ENCODE results near the gene PERCC1. TPM values are rescaled to one million over a fixed set of nuclear protein-coding genes. Genes with fewer than 3 reads are reported as not detected.

Gene PERCC1
- total and polyA plus RNA-seq, 11 donors = 0.11 to 0.60 (median 0.34) TPM; not detected in 6

DNA sequence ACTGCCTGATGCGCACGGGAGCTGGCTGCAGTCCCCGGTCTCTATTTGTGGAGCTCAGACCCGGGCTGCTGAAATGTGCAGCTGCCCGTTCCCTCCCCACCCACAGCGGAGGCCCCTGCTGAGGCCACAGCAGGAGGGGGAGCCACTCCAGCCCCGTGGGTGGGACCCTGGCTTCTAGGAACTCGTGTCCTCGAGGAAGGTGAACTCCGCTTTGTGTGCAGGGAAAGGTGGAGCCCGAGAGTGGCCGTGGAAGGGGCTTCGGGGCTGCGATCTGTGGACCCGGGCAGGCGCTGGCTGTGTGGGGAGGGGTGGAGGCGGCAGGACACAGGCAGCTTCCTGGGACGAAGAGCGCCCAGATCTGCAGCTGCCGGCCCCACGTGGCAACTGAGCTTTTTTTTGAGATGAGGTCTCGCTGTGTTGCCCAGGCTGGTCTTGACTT lies 10.5 kb downstream of the PERCC1 start:
- Histone ChIP-seq H3K4me1 (no peaks in the 10 kb centered on the region), H3K27me3 (no peaks in the 10 kb centered on the region), H3K9me3 (no peaks in the 10 kb centered on the region), H3K36me3 (peaks cover 0 to 14% (median 7%) of the 10 kb centered on the region in 9 donors), H3K27ac (no peak overlapping the region), H3K4me3 (no peak overlapping the region)
- TF ChIP-seq POLR2A (IDR thresholded peaks at IDR 0.05) = no peak
- TF ChIP-seq CTCF (IDR thresholded peaks at IDR 0.05) = no peak
- intact Hi-C loops (cut with DNase I) = no loop called here
- DNase-seq (no peak), ATAC-seq (no peak)
- 73 to 83% (median 79%) methylated on average over 19 to 22 of the region's 22 CpGs for WGBS, 4 donors

DNA sequence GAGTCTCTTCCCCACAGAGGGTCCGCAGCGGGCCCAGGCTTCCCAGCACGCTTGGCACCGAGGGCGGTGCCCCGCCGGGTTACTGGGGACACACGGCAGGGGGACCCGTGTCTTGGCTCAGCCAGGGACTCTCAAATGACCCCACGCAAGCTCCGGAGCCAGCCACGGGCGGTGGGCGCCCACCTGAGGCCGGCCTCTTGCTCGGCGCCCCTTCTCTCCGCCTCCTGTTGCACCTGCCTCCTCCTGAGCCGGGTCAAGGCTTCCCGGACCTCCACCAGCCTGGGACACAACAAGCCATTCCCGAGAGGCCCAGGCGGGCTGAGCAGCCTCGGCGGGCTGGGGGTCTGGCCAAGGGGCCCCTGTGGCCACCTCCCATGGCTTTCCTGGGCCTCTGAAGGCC lies 11.8 kb downstream of the PERCC1 start:
- Histone ChIP-seq H3K27ac (no peak overlapping the region), H3K4me1 (no peaks in the 10 kb centered on the region), H3K4me3 (no peak overlapping the region), H3K27me3 (no peaks in the 10 kb centered on the region), H3K9me3 (no peaks in the 10 kb centered on the region), H3K36me3 (peaks cover 0 to 27% (median 16%) of the 10 kb centered on the region in 9 donors)
- intact Hi-C loops (cut with DNase I) = no loop called here
- DNase-seq (no peak), ATAC-seq (no peak)
- 84 to 89% (median 86%) methylated on average over 20 to 24 of the region's 24 CpGs for WGBS, 4 donors
- TF ChIP-seq CTCF (IDR thresholded peaks at IDR 0.05) (no peak), POLR2A (IDR thresholded peaks at IDR 0.05) (no peak)

GRCh38 chr16:1443403-1443973 lies 12.6 kb downstream of the PERCC1 start:
- Histone ChIP-seq H3K9me3 (no peaks in the 10 kb centered on the region), H3K27me3 (no peaks in the 10 kb centered on the region), H3K4me3 (no peak overlapping the region), H3K36me3 (peaks cover 0 to 33% (median 22%) of the 10 kb centered on the region in 9 donors), H3K4me1 (no peaks in the 10 kb centered on the region), H3K27ac (no peak overlapping the region)
- ATAC-seq (no peak), DNase-seq (no peak)
- intact Hi-C loops (cut with DNase I) = no loop called here
- WGBS, 4 donors = 77 to 86% (median 84%) methylated on average over 20 to 38 of the region's 38 CpGs
- no peak for TF ChIP-seq POLR2A (IDR thresholded peaks at IDR 0.05)
- no peak for TF ChIP-seq CTCF (IDR thresholded peaks at IDR 0.05)

DNA sequence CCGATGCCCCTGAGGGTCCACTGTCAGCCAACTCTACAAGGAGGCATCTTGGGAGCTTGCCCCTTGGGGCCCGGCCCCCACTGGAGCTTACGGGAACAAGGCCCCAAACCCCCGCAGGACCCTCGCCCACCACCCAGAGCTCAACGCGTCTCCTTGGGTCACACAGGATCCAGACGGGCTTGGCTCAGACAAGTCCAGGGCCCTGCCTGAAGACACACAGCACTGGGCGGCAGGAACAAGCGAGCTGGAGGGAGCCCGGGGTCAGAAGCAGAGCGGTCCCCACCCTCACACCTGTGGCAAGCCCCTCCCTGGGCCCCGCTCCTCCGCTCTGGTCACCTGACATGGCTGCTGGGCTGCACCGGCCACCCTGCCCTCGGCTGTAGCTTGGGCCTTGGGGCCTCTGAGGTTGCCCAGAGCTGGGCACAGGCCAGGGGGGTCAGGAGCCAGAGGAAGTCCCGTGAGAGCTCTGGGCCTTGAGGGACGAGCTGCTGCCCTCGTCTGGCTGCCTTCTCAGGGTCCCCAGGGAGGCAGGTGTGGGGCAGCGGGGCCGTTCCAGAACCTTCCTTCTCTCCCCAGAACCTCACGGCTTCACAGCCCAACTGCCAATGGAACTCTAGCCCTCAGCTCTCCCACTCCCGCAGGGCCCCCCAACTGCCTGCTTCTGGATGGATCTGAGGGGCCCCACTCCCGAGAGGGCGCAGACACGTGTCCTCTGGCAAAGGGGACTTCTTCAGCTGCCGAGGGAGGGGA lies 13.3 kb downstream of the PERCC1 start, which contains the start of gene CCDC154:
CCDC154 (minus strand) TSS at position 577 of the 750 bp plus-strand sequence; CDS start at position 343, 234 bp downstream.
- DNase-seq = no peak
- no peak within 1 kb of the TSS for H3K27ac ChIP-seq
- no peaks in the 10 kb centered on the region for H3K27me3 ChIP-seq
- H3K9me3 ChIP-seq = no peaks in the 10 kb centered on the region
- H3K4me3 ChIP-seq = no peak within 1 kb of the TSS
- intact Hi-C loops (cut with DNase I) = no loop called here
- peaks cover 0 to 40% (median 27%) of the 10 kb centered on the region in 9 donors for H3K36me3 ChIP-seq
- ATAC-seq = peak in 1 of 4 donors; percentile 17
- no peaks in the 10 kb centered on the region for H3K4me1 ChIP-seq
- 71 to 84% (median 77%) methylated on average over 19 to 27 of the region's 27 CpGs for WGBS, 4 donors
- TF ChIP-seq POLR2A (IDR thresholded peaks at IDR 0.05) = no peak
- no peak for TF ChIP-seq CTCF (IDR thresholded peaks at IDR 0.05)
